Skin epidermis (tissue), 12 donors: ENCODE measurements around the gene WNK2.

Source experiments
- H3K27ac ChIP-seq, 21 experiments: fragments of 200-600 bp; sonication (generic) in 11 of 21; one replicate each; pipeline ENCODE4 v1.5.0; 2020; ENCODE audit warnings: mild to moderate bottlenecking in 3 of 21, inconsistent platforms in 2 of 21, moderate library complexity in 2 of 21
- H3K4me3 ChIP-seq, 7 experiments: fragments of 200-600 bp; sonication (generic) in 2 of 7; one replicate each; pipeline ENCODE4 v1.5.0; 2020; ENCODE audit warnings: inconsistent platforms in 2 of 7, mild to moderate bottlenecking in 2 of 7, moderate library complexity in 1 of 7

WNK2 gene

DNA sequence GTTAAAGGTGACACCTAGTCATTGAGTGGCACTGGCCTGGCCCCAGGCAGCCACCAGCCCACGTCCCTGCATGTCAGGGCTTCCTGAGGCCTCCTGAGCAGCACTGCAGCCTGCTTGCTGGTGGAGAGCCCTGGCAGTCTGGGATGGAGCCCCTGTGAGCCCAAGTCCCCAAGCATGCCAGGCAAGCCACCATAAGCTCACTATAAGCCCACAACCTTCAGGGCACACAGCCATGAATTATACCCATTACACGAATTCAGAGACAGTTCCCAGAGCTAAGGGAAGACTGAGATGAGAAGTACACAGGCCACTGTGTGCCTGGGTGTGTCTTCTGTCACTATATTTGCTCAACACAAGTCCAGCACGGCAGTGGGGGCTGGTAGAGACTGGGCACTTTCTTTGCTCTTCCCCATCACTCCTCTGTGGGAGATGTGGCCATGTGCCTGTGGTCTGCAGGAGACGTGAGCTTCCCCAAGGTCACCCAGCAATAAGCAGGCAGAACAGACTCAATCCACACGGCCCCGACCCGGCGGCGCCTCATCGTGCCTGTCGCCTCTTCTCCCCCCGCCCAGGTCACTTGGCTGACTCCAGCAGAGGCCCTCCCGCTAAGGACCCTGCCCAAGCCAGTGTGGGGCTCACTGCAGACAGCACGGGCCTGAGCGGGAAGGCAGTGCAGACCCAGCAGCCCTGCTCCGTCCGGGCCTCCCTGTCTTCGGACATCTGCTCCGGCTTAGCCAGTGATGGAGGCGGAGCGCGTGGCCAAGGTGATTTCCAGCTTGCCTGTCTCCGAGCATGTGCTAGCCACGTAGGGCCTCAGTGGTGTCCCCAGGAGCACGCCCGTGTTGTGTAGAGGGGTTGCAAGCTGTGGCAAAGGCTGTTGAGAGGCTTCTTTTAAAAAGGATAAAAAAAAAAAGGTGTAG is 114.8 kb downstream of the WNK2 start:
- Histone ChIP-seq H3K27ac (no peak overlapping the region), H3K4me3 (no peak overlapping the region)

DNA sequence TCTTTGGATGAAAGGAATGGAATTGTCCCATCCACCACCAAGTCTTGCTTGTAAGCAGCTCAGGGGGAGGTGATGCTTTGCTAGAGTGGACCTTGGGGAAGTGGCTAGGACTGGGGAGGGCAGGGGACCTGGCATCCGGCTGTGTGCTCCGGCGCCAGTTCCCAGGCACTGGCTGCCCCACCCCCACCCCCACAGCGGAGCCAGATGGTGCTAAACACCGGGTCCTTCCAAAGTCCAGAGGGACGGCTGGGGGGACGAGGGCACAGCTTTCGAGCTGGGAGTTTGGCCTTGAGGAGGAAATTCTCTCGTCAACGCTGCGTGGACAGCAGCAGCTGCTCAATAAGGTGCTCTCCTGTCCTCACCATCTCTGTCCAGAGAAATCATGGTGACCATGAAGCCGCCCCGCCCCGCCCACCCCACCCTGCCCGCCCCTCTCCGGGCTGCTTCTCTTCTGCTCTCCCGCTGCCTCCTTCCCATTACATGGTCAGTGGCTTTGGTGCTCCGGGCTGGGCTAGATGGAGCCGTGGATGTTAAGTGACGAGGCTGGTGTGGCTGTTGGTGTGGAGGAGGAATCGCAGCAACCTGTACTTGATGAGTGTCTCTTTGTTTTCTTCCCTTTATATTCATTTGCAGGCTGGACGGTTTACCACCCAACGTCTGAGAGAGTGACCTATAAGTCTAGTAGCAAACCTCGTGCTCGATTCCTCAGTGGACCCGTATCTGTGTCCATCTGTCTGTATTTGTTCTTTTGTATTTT is 115.7 kb downstream of the WNK2 start:
- no peak overlapping the region for H3K4me3 ChIP-seq
- no peak overlapping the region for H3K27ac ChIP-seq

DNA sequence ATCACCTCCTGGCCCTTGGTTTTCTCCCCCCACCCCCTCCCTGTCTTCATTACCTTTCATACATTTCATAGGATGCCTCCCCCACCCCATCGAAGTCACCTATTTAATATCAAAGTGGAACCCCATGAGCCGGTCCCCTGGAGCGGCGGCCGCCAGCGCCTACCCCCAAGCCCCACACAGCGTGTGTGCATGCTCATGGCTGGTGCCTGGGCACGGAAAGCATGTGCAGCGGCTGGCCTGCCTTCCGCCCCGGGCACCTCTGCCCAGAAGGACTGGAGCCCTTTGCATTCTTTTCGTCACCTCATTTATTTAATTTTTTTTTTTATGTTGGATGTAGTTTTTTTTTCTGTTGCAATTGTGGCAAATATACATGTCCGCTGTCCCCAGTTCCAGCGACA is 116.2 kb downstream of the WNK2 start:
- H3K27ac ChIP-seq = no peak overlapping the region
- no peak overlapping the region for H3K4me3 ChIP-seq

DNA sequence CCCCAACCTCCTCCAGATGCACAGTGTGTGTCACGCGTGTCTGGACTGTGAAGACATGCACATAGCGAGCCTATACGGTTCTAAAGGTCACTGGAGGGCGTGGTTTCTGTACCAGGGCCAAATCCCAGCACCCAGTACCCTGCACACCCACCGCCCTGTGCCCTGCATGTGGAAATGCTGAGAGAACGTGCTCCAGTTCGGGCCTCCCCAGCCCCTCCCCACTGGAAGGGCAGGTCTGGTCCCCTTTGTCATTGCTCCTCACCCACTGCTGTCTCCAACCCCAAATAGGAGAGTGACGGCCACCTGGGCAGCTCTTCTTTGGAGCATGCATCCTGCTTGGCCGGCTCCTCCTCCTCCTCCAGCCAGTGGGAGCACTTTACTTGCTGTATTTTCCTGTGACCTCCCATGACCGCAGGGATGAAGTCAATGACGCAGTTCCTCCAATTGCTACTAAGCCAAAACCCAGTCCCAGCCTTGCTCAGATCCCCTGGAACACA is 116.7 kb downstream of the WNK2 start:
- no peak overlapping the region for H3K4me3 ChIP-seq
- no peak overlapping the region for H3K27ac ChIP-seq

DNA sequence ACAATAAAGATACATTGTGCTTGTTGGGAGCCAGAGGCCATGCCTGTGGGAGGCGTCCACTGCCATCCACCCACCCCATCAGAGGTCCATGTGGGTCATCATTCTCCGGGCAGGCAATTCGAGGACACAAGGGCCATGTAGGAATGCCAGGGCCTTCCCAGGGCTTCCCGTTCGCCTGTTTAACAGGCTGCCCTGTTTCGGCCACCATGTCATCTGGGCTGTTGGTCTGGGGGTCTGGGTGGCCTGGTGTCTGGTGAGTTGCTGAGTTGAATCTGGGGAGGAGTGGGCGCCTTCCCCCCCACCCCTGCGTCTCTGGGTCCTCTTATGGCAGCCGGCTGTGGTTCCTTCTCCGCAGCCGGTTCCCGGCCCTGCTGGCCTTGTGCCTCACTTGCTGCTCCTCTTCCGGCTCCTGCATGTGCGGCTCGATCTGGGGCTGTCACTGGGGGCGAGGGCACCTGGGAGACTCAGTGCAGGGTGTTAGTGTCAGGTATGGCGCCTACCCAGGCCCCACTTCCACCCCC is 117.4 kb downstream of the WNK2 start:
- no peak overlapping the region for H3K27ac ChIP-seq
- H3K4me3 ChIP-seq = no peak overlapping the region

DNA sequence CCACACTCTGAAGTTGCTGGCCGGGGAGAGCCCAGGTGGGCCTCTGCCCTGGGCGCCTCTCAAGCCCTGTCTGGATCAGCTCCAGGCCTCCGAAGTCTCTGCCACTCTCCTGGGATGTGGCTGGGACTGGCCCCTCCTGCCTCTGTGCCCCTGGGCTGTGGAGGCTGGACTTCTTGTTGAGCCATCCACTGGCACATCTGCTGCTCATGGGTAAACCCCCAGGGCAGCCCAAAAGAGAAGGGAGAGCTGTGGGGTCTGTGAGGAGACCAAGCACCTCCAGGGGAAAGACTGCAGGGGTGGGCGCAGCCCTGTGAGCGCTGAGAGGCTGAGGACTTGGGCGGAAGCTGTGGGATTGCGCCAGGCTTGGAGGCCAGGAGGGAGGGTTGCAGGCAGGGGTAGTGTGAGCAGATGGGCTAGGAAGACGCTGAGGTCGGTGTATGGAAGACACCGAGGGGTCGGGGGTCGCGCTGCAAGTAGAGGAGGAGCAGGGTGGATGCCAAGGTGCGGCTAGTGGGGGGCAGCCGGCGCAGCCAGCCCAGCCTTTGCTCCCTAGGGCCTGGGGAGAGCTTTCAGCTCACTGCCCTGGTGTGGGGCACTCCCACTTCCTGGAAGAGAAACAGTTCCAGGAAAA is 118.1 kb downstream of the WNK2 start:
- no peak overlapping the region for H3K4me3 ChIP-seq
- H3K27ac ChIP-seq = no peak overlapping the region

DNA sequence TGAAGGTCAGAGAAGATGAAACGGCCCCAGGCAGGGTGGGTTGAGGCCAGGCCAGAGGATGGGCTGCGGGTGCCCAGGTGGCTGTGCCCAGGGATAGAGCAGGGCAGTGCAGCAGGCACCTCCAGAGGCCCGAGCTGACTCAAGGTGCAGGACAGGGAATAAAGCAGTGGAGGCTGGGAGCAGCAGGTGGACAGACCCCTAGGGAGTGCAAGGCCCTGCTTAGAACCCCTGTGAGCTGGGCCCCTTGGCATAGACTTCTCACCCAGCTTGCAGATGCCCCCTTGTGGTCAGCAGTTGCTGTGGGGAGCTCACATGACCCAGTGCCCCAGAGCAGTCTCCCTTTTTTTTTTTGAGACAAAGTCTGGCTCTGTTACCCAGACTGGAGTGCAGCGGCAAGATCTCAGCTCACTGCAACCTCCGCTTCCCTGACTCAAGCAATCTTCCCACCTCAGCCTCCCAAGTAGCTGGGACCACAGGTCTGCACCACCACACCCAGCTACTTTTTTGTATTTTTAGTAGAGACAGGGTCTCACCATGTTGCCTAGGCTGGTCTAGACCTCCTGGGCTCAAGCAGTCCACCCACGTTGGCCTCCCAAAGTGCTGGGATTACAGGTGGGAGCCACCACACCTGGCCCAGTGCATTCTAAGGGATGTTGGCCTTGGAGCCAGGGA is 118.8 kb downstream of the WNK2 start:
- H3K4me3 ChIP-seq = no peak overlapping the region
- H3K27ac ChIP-seq = no peak overlapping the region

- Histone ChIP-seq H3K27ac (no peak overlapping the region), H3K4me3 (no peak overlapping the region)
Observed at GRCh38 chr9:93303258-93303771, 119.4 kb downstream of the WNK2 start.

- no peak overlapping the region for H3K27ac ChIP-seq
- H3K4me3 ChIP-seq = no peak overlapping the region
Observed at GRCh38 chr9:93303806-93304573, 120.1 kb downstream of the WNK2 start.

DNA sequence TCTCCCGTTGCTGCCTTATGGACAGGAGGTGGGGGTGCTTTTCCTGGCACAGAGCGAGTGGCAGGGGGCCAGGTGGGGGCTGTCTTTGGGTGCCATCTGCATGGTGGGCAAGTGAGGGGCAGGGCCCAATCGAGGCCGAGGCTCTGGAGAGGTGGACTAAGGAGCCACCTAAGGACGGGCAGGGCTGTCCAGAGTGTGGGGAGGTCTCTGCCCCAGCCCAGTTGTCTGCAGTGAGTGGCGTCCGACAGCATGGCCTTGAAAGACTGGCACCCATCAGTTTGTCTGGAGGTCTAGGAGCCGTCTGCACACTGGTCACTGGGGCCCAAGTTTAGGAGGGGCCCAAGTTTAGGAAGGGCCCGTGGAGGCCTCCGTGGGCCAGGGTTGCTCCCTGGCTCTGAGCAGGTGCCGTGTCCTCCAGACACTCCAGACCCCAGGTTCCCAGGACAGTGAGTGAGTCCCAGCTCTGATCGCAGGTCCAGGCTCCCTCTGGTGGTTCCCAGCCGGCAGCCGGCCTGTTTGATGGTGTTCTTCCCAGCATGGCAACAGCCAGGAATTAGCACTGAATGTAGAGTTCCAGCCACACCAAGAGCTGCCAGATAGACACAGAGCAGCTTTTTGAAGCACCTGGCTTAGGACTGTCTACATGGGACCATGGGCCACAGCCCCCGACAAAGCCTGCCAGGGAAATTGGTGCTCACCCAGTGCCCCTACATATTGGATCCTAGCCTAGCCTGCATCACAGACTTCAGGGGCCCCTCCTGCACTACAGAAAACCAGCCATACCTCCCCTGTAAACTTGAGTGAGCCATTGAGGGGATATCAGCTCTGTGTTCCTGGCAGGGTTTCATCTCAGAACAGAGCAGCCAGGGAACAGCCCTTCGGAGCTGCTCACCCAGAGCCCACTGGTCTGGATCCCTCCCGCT is 120.9 kb downstream of the WNK2 start:
- H3K27ac ChIP-seq = no peak overlapping the region
- H3K4me3 ChIP-seq = no peak overlapping the region

GRCh38 chr9:93305497-93306020 is 121.6 kb downstream of the WNK2 start:
- Histone ChIP-seq H3K4me3 (no peak overlapping the region), H3K27ac (no peak overlapping the region)

GRCh38 chr9:93306081-93306480 is 122.1 kb downstream of the WNK2 start:
- H3K4me3 ChIP-seq = no peak overlapping the region
- no peak overlapping the region for H3K27ac ChIP-seq

DNA sequence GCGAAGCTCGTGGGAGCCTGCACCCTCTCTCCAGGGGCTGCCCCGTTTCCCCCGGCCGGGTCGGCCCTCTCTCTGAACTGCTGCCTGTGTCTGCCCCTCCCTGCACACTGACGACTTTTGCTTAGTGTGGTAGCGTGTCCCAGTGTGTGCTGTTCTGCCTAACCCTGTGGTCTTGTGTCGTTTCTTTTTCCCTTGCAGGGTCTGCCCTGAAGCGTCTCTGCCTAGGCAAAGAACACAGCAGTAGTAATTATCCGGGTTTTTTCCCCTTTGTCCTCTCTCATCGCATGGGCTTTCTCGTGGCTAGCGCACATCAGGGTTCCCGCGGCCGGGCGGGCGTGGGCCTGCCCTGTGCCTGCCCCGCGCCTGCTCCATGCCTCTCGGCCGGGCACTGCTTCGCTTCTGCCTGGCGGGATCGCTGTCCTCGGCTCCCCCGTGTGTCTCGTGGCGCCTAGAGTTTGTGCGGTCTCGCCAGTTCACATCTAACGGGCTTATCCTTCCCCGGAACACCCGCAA is 122.7 kb downstream of the WNK2 start:
- no peak overlapping the region for H3K4me3 ChIP-seq
- no peak overlapping the region for H3K27ac ChIP-seq

DNA sequence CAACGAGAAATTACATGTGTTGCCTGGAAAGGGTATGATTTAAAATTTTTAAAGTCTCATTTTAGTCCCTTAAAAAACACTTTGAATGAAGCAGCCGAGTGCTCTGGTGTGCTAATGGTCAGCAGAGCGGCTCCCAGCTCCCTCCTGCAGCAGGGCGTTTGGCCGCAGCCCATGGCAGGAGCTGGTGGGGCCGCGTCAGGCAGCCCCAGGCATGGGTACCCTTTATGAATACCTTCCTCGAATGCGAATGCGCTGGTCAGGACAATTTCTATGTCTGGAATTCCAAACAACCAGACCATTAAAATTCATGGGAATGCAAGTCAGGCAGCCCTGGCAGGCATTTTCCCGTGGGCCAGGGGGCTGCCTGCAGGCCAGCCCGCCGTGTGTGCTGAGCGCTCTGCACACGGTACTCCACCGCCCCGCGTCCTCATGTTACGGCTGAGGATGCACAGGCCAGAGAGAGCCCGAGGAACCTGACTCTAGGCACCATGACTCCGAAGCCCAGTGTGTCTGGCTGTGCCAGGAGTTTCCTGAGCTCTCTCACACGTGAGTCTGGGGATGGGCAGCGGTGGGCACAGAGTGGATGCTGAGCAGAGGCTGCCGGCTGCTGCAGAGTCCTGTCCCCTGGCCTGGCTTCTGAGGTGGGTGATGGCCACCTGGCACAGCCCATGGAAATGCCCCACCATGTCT is 123.7 kb downstream of the WNK2 start:
- no peak overlapping the region for H3K27ac ChIP-seq
- no peak overlapping the region for H3K4me3 ChIP-seq

- no peak overlapping the region for H3K4me3 ChIP-seq
Observed at GRCh38 chr9:93308158-93308602, 124.2 kb downstream of the WNK2 start.

GRCh38 chr9:93308676-93309075 is 124.7 kb downstream of the WNK2 start:
- no peak overlapping the region for H3K27ac ChIP-seq

More at GRCh38 chr9:93308158-93308602, 124.2 kb downstream of the WNK2 start:
- H3K27ac ChIP-seq = no peak overlapping the region

More at GRCh38 chr9:93308676-93309075, 124.7 kb downstream of the WNK2 start:
- no peak overlapping the region for H3K4me3 ChIP-seq
